Activated naive CD4-positive, alpha-beta T cell treated with anti-CD3 and anti-CD28 coated beads for 36 hours (primary cell): ENCODE results near the gene KRTAP13-2. TPM values are rescaled to one million over a fixed set of nuclear protein-coding genes. Genes with fewer than 3 reads are reported as not detected.

ENCODE experiments used
- CTCF ChIA-PET: fragments of 350-600 bp; sonication (Branson Sonifier 250); formaldehyde crosslinking; loops from one replicate; lab custom pipeline; 2021; ENCODE audit warnings: antibody characterized with exemption; lab: Charles Lee
- DNase-seq: peaks from one replicate; pipeline ENCODE4 v3.0.0-alpha.2; 2020
- H3K27ac Mint-ChIP-seq: one replicate; pipeline ENCODE4 v1.8.0; 2021; ENCODE audit warnings: mild to moderate bottlenecking, mixed read lengths
- H3K27me3 Mint-ChIP-seq: one replicate; pipeline ENCODE4 v1.8.0; 2021; ENCODE audit warnings: low read depth, mixed read lengths
- H3K36me3 Mint-ChIP-seq: one replicate; pipeline ENCODE4 v1.8.0; 2021; ENCODE audit warnings: low read depth, mixed read lengths
- H3K4me1 Mint-ChIP-seq: one replicate; pipeline ENCODE4 v1.8.0; 2021; ENCODE audit warnings: low read depth, mixed read lengths
- H3K4me3 Mint-ChIP-seq: one replicate; pipeline ENCODE4 v1.8.0; 2021; ENCODE audit warnings: mild to moderate bottlenecking, moderate library complexity, mixed read lengths
- H3K9me3 Mint-ChIP-seq: one replicate; pipeline ENCODE4 v1.8.0; 2021; ENCODE audit warnings: mixed read lengths
- intact Hi-C: fragments of 100-400 bp; cut with micrococcal nuclease; formaldehyde crosslinking; loops from one replicate; pipeline ENCODE4 v1.15.1; 2023
- total RNA-seq, 2 experiments: library from RNA; stranded (reverse); gene quantifications; one replicate each; pipeline ENCODE4 v1.2.3, GENCODE V29; 2021

KRTAP13-2 gene, protein sequence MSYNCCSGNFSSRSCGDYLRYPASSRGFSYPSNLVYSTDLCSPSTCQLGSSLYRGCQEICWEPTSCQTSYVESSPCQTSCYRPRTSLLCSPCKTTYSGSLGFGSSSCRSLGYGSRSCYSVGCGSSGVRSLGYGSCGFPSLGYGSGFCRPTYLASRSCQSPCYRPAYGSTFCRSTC
- total RNA-seq = not detected

DNA sequence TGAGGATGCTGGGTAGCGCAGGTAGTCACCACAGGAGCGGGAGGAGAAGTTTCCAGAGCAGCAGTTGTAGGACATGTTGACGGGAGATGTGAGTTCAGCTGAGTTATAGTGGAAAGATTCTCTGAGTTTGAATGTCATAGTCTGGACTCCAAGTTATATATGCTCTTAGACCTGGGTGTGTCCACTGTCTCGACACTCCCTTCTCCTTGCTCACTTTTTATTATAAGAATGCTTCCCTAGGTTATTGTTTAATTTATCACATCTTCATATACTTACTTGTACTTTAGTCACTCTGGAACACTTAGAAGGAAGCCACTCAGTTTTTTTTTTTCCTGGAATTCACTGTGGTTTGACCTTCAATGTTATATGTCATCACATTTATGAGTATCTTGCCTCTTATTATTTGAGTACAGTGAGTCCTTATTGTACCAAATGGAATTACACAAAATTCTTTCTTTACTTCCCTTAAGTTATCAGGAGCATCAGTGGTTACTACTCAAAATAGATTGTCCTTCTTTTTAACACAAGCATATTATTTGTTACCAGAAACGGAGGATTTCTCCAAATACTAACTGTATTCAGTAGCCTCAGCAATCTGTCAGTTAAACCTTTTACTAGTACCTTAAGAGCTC is at the start of gene KRTAP13-2:
Gene KRTAP13-2 (minus strand): TSS at position 133 of the 632 bp plus-strand sequence. CDS start 58 bp downstream, at position 75.
- CTCF ChIA-PET = no interaction called here
- Mint-ChIP-seq H3K27ac (no peak within 1 kb of the TSS), H3K9me3 (peaks cover 2% of the 10 kb centered on the region), H3K36me3 (no peaks in the 10 kb centered on the region), H3K27me3 (peaks cover 4% of the 10 kb centered on the region), H3K4me1 (no peaks in the 10 kb centered on the region), H3K4me3 (no peak within 1 kb of the TSS)
- no peak for DNase-seq
- intact Hi-C loops = no loop called here

DNA sequence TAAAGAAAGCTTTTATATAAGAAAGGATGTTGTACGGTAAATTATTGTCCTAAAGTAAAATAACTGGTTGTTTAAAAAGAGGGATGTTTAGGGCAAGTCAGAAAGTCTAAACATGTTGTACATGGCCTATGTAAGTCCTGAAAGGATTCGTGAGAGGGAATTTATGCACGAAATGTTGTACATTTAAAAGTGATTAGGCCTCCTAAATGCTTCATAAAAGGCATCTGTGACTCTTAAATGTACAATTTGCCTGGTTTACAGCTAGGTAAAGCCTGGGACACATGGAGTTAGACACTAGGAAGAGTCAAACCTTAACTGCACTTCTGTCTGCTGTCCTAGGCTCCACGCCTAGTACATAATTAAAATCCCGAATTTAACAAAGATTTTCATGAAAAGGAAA is 43.9 kb upstream of the KRTAP13-2 start:
- Mint-ChIP-seq H3K9me3 (peaks cover 6% of the 10 kb centered on the region), H3K27ac (no peak overlapping the region), H3K36me3 (no peaks in the 10 kb centered on the region), H3K4me1 (no peaks in the 10 kb centered on the region), H3K4me3 (no peak overlapping the region), H3K27me3 (peaks cover 4% of the 10 kb centered on the region)
- CTCF ChIA-PET = no interaction called here
- intact Hi-C loops = no loop called here
- no peak for DNase-seq

DNA sequence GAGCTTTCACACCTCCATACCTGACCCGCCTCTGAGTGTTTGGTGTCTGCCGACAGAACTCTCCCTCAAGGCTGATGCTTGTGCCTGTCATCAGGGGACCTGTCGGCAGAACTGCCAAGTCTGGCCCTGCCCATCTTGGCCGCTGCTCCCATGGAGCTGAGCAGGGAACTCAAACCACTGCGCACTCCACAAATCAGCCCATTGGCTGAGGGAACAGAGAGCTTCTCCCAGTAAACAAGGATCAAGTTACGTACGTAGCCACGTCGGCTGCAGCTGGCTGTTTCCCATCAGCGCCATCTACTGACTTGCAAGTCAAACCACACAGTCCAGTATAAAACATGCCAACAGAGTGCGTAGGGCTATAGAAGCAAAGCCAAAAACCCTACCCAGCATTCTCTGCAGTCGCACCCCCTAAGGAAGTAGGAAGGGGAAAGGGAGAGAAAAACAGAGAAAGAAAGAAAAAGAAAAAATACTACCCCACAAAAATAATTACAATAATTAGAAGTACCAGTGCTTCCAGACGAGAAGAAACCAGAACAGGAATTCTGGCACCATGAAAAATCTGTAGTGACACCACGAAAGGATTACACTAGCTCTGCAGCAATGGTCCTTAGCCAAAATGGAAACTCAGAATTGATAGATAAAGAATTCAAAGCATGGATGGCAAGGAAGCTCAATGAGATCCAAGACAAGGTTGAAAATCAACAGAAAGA is 36.9 kb upstream of the KRTAP13-2 start:
- H3K9me3 Mint-ChIP-seq = peaks cover 8% of the 10 kb centered on the region

DNA sequence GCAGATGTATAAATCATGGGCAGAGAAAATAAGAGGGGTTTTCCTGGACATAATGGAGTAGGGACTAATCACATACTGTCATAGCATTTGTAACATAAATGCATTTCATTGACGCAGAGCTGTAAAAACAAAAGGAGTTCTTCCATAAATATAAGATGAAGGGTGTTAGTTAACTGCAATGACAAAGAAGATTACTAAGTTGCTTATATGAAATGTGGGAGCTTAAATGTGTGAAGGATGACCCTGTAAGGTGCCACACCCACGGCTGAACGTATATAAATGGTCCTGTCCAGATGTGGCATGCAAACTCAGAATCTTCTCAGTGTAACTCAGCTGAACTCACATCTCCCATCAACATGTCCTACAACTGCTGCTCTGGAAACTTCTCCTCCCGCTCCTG is 23.7 kb upstream of the KRTAP13-2 start, which contains the start of gene KRTAP13-1:
Gene KRTAP13-1 (plus strand): TSS at position 301 of the 400 bp plus-strand sequence. CDS start 56 bp downstream, at position 357.
- intact Hi-C loops = no loop called here
- Mint-ChIP-seq H3K27me3 (peaks cover 4% of the 10 kb centered on the region), H3K27ac (no peak within 1 kb of the TSS), H3K36me3 (no peaks in the 10 kb centered on the region), H3K9me3 (no peaks in the 10 kb centered on the region), H3K4me1 (no peaks in the 10 kb centered on the region), H3K4me3 (no peak within 1 kb of the TSS)
- no peak for DNase-seq
- CTCF ChIA-PET = no interaction called here

More for the DNA sequence above, 36.9 kb upstream of the KRTAP13-2 start:
- H3K27ac Mint-ChIP-seq = no peak overlapping the region
- no peaks in the 10 kb centered on the region for H3K4me1 Mint-ChIP-seq
- H3K27me3 Mint-ChIP-seq = peaks cover 12% of the 10 kb centered on the region
- CTCF ChIA-PET = interaction anchor here (0.6 to 0.9 kb wide), 2 partner anchors 25 to 738 kb away, joined by 3 to 4 read pairs; no protein-coding TSS in a partner anchor
- no peaks in the 10 kb centered on the region for H3K36me3 Mint-ChIP-seq
- intact Hi-C loops = no loop called here
- H3K4me3 Mint-ChIP-seq = no peak overlapping the region
- peak; percentile 23 for DNase-seq

DNA sequence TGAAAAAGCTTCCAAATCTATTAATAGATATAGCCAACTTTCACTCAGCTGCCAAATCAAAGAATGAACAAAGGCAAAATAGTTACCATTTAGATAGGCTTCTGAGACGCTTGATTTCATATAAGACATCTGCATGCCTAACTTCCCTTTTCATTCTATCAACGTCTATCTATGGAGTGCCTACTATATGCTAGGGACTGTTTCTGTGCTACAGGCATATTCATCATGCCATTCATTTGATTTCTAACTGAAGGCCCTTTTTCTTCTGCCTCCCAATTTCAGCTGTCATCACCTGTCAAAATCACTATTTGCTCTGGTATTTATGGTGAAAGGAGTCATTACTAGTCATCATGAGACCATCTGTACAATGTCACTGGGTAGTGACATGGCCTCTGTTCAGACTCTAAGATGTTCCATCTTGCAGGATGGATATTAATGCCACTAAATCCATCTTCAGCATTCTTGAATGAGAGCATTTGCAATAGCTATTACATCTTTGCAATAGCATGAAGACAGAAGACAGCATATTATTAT is 19.5 kb upstream of the KRTAP13-2 start:
- H3K4me1 Mint-ChIP-seq = no peaks in the 10 kb centered on the region
- intact Hi-C loops = no loop called here
- H3K4me3 Mint-ChIP-seq = no peak overlapping the region
- peaks cover 3% of the 10 kb centered on the region for H3K9me3 Mint-ChIP-seq
- CTCF ChIA-PET = no interaction called here
- no peak overlapping the region for H3K27ac Mint-ChIP-seq
- no peaks in the 10 kb centered on the region for H3K27me3 Mint-ChIP-seq
- DNase-seq = no peak
- H3K36me3 Mint-ChIP-seq = no peaks in the 10 kb centered on the region

DNA sequence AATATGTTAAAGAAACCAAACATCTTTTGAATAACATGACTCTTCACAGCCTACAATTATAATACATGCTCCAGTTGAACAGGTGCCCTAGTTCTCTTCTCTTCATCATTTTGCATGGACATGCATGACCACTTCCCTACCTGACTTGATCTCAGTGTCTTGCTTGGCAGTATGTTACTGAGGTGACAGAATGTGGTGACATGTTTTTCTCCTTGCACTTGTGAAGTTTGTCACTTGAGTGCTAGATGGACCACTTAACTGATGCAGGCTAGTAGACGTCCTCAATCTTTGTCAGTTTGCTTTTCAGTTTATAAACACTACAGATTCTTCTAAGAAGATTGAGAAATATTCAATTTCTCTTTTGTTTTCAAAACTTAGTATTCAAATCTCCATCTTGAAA is 10.1 kb upstream of the KRTAP13-2 start:
- Mint-ChIP-seq H3K4me1 (no peaks in the 10 kb centered on the region), H3K9me3 (no peaks in the 10 kb centered on the region), H3K27me3 (peaks cover 9% of the 10 kb centered on the region), H3K27ac (no peak overlapping the region), H3K4me3 (no peak overlapping the region), H3K36me3 (no peaks in the 10 kb centered on the region)
- DNase-seq = no peak
- CTCF ChIA-PET = no interaction called here
- intact Hi-C loops = no loop called here

DNA sequence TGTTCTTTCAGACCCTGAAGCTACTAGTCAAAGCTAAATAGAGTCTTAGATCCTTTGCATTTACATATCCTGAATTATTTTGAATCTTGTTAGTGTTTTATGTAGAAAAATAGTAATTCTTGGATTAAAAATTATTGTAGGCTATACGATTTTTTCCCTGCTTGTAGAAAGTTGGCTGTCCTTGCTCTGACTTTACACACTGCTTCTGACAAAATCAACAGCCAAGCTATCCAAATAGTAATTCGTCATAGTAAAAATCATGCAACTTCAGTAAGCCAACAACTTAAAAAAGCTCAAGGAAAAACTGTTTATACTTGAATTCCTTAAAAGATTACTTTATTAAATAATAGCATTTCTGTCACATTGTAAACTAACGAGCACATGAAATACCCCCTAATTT is 16.2 kb downstream of the KRTAP13-2 start:
- intact Hi-C loops = no loop called here
- peaks cover 6% of the 10 kb centered on the region for H3K27me3 Mint-ChIP-seq
- no peak overlapping the region for H3K27ac Mint-ChIP-seq
- H3K4me1 Mint-ChIP-seq = no peaks in the 10 kb centered on the region
- no peak for DNase-seq
- no peaks in the 10 kb centered on the region for H3K36me3 Mint-ChIP-seq
- CTCF ChIA-PET = interaction anchor here (0.7 kb wide), 1 partner anchor 553 kb away, joined by 4 read pairs; no protein-coding TSS in a partner anchor
- H3K9me3 Mint-ChIP-seq = no peaks in the 10 kb centered on the region
- H3K4me3 Mint-ChIP-seq = no peak overlapping the region

DNA sequence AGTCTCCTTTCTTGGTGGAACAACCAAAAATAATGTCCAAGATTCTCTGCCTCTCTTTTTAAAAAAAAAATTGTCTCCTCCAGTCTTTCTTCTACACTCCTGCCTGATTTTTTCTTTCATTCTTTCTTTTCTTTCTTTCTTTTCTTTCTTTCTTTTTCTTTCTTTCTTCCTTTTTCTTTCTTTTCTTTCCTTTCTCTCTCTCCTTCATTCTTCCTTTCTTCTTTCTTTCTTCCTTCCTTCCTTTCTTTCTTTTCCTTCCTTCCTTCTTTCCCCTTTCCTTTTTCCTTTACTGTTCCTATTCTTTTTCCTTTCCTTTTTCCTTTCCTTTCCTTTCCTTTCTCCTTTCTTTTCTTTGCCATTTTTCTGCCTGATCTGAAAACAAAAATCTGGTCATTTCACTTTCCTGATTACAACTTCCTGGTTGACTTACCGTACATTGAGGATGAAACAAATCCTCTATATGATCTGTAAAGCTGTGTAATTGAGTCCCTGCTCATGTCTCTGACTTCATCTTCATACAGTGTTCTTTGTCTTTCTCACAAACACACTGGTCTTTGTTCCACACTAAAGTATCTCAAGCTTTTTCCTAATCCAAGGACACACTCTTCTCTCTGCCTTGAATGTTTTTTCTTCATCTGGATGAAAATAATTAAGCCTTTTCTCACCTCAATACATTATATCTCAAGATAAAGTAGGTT is 17.6 kb downstream of the KRTAP13-2 start:
- Mint-ChIP-seq H3K9me3 (no peaks in the 10 kb centered on the region), H3K27me3 (peaks cover 6% of the 10 kb centered on the region), H3K27ac (no peak overlapping the region), H3K4me3 (no peak overlapping the region), H3K36me3 (no peaks in the 10 kb centered on the region), H3K4me1 (no peaks in the 10 kb centered on the region)
- CTCF ChIA-PET = interaction anchor here (1.4 kb wide), 1 partner anchor 13 kb away, joined by 3 read pairs; no protein-coding TSS in a partner anchor
- no peak for DNase-seq
- intact Hi-C loops = no loop called here

DNA sequence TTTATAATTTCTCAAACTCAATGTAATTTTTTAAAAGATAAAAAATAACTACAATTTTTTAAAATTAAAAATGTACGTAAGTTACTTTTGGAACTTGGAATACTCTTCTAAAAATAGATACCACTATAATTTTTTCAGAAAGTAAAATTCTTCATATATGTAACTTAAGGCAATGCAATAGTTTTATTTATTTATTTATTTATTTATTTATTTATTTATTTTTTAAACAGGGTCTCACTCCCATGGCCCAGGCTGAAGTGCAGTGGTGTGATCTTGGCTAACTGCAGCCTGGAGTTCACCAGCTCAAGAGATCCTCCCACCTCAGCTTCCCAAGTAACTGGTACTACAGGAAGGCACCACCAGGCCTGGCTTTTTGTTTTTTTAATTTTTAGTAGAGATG is 20.5 kb downstream of the KRTAP13-2 start:
- H3K4me1 Mint-ChIP-seq = no peaks in the 10 kb centered on the region
- CTCF ChIA-PET = no interaction called here
- peaks cover 6% of the 10 kb centered on the region for H3K27me3 Mint-ChIP-seq
- no peak overlapping the region for H3K27ac Mint-ChIP-seq
- H3K4me3 Mint-ChIP-seq = no peak overlapping the region
- no peak for DNase-seq
- no peaks in the 10 kb centered on the region for H3K9me3 Mint-ChIP-seq
- no peaks in the 10 kb centered on the region for H3K36me3 Mint-ChIP-seq
- intact Hi-C loops = no loop called here

DNA sequence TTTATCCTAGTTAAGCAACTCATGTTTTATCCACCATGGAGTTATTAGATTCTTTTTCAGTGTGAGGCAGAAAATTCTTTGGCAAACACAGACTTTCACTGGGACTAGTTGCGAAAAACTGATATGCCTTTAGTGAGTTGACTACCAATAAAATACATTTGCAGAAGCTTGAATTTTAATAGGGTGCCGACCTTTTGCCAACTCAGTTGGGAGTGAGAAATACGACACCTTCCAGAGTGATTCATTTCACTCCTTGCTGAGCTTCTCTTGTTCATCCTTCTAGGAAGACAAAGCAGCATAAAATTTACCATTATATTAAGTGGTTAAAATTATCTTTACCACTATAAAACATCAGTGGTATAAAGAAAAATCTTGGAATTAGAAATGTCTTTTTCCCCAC is 22.5 kb downstream of the KRTAP13-2 start:
- Mint-ChIP-seq H3K27me3 (peaks cover 3% of the 10 kb centered on the region), H3K9me3 (no peaks in the 10 kb centered on the region), H3K4me3 (no peak overlapping the region), H3K27ac (no peak overlapping the region), H3K4me1 (no peaks in the 10 kb centered on the region), H3K36me3 (no peaks in the 10 kb centered on the region)
- intact Hi-C loops = no loop called here
- no peak for DNase-seq
- CTCF ChIA-PET = no interaction called here

DNA sequence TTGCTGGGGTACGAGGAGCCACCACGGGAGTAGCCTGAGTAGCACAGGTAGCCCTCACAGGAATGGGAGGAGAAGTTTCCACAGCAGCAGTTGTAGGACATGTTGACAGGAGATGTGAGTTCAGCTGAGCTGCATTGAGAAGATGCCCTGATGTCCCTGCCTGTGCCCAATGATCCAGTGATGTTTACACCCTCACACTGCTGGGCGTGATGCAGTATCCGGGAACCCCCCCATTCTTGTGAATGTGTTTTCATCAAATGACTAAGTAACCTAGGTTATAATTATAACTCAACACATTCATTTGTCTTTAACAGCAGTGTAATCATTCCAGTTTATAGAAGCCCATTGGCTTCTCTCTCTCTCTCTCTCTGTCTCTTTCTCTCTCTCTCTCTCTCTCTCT is 23.6 kb downstream of the KRTAP13-2 start, which contains the start of gene KRTAP23-1:
Gene KRTAP23-1 (minus strand): TSS at position 101 of the 400 bp plus-strand sequence. CDS start 0 bp downstream, at position 101.
- Mint-ChIP-seq H3K9me3 (no peaks in the 10 kb centered on the region), H3K4me1 (no peaks in the 10 kb centered on the region), H3K27me3 (peaks cover 5% of the 10 kb centered on the region), H3K4me3 (no peak within 1 kb of the TSS), H3K36me3 (no peaks in the 10 kb centered on the region), H3K27ac (no peak within 1 kb of the TSS)
- DNase-seq = no peak
- intact Hi-C loops = no loop called here
- CTCF ChIA-PET = no interaction called here

DNA sequence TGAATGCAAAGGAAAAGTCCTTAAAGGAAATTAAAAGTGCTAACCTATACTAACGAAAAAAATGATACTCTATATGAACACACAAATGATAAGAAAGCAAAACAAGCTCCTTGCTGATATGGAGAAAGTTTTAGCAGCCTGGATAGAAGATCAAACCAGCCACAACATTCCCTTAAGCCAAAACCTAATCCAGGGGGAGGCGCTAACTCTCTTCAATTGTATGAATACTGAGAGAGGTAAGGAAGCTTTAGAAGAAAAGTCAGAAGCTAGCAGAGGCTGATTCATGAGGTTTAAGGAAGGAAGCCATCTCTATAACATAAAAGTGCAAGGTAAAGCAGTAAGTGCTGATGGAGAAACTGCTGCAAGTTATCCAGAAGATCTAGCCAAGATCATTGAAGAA is 27.1 kb downstream of the KRTAP13-2 start:
- H3K27ac Mint-ChIP-seq = no peak overlapping the region
- no peak overlapping the region for H3K4me3 Mint-ChIP-seq
- H3K9me3 Mint-ChIP-seq = no peaks in the 10 kb centered on the region
- H3K27me3 Mint-ChIP-seq = peaks cover 9% of the 10 kb centered on the region
- DNase-seq = no peak
- H3K4me1 Mint-ChIP-seq = no peaks in the 10 kb centered on the region
- CTCF ChIA-PET = no interaction called here
- intact Hi-C loops = no loop called here
- no peaks in the 10 kb centered on the region for H3K36me3 Mint-ChIP-seq
